GM19438 (cell line): ENCODE results near the gene GNB3.

ENCODE experiments used
- ATAC-seq: cut with Tn5 transposase; IDR thresholded peaks from one replicate; pipeline ENCODE4 v1.9.1; 2021; ENCODE audit warnings: low read depth; ENCODE audit not compliant: unreplicated experiment

Gene GNB3

DNA sequence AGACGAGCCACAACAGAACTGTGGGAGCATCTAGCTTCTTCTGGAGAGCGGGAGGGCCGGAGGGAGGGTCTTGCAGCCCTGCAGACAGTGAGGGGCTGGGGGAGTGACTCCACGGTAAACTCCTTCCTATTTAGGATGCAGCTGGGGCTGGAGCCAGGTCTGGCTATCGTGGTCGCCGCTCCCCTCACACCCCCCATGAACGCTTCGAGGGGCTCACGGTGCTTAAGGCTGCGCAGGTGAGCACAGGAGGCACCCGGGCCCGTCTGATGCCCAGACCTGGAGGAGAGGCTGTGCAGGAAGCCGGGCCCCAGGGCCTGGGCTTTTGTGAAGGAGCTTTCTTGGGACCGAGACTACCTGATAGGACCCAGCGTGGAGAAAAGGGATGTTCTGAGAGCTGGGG lies 3.9 kb upstream of the GNB3 start:
- ATAC-seq = no peak

DNA sequence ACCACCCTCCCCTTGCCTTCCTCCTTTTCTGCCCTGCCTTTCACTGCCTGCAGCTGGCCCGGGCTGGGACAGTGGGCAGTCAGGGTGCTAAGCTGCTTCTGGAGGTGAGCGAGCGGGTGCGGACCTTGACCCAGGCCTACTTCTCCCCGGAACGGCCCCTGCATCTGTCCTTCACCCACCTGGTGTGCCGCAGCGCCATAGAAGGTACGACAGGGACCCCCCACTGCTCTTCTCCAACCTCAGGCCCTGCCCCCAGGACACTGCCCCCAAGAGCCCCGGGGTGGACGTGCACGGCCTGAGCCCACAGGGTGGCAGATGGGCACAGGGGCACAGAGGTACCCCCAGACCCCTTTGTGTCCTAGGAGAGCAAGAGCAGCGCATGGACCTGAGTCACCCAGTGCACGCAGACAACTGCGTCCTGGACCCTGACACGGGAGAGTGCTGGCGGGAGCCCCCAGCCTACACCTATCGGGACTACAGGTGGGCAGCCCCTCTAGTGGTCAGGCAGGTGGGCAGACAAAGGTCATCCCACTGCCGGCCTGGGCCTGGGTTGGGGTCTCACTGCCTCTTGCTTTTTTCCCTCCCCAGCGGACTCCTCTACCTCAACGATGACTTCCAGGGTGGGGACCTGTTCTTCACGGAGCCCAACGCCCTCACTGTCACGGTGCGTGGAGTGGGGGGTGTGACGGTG lies 3.2 kb upstream of the GNB3 start:
- no peak for ATAC-seq

DNA sequence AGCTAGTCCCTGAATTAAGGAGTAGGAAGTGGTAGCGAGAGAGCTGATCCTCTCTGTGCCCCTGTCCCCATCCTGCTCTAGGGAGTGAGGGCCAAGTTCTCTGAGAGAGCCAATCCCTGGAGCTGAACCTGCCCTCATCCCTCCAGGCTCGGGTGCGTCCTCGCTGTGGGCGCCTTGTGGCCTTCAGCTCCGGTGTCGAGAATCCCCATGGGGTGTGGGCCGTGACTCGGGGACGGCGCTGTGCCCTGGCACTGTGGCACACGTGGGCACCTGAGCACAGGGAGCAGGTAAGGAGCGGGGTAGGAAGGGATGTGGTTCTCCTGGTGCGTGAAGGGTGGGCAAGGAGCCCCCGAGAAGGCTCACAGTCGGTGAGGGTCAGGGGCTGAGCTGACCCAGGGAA lies 1.9 kb upstream of the GNB3 start:
- ATAC-seq = no peak

DNA sequence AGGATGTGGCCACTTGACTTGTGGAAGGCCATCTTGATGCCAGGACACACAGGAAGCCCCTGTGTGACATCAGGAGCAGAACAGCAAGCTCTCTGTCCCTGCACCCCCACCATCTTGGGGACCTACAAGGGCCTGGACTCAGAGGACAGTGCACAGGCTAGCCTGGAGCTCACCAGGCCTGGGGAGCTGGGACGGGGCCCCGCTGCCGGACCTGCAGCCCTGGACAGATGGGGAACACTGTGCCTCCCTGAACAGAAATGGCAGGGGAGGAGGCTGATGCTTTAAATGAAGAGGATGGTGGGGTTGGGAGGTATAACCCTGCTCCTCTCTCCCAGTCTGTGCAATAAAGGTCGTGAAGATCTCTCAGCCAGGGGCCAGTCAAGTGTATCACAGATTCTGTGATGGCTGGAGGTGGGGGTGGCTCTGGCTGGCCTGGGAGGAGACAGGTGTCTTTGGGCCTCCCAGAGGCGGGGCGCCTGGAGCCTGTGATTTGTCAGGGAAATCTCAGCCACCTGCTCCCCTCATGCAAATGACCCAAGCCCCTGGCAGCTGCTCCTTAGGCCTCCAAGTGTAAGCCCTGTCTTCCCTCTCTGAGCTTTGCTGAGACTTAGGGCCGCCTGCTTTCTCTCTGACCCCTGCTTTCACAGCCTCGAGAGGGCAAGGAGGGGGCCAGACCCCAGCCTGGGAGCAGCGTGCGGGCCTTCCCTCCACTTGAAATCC lies 1.1 kb upstream of the GNB3 start:
- peak; percentile 70 for ATAC-seq

DNA sequence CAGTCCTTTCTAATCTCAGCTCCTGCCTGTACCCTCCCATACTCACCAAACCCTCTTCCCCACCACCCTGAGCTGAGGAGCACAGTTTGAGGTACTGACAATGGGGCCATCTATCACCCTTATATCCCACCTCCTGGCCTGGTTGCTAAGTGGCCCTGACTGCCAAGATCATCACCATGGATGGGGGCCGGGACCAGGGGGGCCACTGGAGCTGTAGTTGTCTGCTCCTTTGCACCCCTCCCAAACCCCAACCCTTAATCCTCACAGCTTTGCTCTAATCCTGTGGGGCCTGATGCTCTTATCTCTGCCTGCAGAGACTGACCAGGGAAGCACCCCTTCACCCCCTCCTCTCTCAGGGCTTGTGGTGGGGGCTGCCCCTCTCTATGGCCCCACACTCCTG lies 395 bp upstream of the GNB3 start:
- no peak for ATAC-seq

DNA sequence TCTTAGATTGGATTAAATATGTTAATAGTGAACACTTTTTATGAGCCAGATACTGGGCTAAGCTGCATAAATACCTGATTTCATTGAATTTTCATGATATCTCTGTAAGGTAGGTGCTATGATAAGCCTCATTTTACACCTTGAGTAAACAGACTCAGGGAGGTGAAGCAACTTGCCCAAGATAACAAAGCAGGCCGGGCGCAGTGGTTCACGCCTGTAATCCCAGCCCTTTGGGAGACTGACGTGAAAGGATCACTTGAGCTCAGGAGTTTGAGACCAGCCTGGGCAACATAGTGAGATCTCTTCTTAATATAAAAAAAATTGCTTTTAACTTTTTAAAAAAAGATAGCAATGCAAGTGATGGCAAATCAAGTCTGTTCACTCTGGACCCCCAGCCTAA lies 1.4 kb downstream of the GNB3 start:
- no peak for ATAC-seq

DNA sequence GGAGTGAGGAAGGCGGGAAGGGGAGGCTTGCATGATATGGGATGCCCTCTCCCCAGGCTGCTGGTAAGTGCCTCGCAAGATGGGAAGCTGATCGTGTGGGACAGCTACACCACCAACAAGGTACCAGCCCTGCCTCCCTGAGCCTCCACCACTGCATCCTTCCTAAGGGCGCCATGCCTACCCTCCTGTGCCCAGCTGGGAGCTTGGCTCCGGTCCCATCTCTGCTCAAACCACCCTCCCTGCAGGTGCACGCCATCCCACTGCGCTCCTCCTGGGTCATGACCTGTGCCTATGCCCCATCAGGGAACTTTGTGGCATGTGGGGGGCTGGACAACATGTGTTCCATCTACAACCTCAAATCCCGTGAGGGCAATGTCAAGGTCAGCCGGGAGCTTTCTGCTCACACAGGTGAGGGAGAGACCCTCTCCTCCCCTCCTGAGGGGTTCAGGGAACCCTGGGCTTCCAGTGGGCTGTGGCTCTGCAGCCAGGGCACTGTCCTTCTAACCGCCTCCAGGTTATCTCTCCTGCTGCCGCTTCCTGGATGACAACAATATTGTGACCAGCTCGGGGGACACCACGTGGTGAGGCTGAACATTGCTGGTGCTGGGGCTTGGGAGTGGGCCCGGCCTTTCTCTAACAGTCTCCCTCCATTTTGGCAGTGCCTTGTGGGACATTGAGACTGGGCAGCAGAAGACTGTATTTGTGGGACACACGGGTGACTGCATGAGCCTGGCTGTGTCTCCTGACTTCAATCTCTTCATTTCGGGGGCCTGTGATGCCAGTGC lies 2.6 kb downstream of the GNB3 start:
- ATAC-seq = no peak

DNA sequence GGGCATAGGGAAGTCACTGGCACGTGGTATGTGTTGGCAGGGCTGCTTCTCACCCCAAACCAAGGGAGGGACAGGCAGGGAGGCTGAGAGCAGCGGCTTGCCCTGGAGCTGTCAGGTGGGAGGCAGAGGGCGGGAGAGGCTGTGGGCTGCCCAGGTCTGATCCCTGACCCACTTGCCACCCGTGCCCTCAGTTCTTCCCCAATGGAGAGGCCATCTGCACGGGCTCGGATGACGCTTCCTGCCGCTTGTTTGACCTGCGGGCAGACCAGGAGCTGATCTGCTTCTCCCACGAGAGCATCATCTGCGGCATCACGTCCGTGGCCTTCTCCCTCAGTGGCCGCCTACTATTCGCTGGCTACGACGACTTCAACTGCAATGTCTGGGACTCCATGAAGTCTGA lies 4.7 kb downstream of the GNB3 start:
- no peak for ATAC-seq

DNA sequence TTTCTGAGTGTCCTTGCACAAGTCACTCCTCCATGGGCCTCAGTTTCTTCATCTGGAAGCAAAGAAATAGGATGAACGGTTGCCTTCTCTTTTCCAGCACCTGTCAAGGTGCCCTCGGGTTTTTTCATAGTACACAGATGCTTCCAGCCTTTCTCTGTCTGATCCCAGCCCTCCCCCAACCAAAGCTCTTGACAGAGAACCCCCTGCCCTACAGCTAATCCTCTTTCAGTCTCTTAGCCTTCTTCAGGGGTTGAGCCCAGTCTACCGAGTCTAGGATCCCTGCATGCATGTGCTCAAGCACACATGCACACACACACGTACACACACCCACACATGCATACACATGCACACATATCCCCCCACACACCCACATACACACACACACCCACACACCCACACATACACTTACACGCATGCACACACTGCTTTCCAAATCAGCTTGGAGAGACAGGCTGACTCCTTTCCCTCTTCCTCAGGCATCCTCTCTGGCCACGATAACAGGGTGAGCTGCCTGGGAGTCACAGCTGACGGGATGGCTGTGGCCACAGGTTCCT lies 5.7 kb downstream of the GNB3 start:
- no peak for ATAC-seq

DNA sequence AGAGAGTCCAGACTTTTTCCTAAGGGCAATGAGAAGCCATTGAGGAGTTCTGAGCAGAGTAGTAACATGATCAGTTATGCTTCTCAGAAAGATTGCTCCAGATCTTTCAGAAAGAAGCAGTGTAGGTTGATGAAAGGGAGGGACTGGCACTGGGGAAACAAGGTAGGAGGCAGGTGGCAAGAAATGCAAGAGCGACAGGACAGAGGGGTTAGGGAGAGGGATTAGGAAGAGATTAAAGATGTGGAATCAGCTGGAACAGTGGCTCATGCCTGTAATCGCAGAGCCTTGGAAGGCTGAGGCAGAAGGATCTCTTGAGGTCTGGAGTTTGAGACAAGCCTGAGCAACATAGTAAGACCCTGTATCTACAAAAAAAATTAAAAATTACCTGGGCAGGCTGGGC lies 7.0 kb downstream of the GNB3 start:
- ATAC-seq = no peak

DNA sequence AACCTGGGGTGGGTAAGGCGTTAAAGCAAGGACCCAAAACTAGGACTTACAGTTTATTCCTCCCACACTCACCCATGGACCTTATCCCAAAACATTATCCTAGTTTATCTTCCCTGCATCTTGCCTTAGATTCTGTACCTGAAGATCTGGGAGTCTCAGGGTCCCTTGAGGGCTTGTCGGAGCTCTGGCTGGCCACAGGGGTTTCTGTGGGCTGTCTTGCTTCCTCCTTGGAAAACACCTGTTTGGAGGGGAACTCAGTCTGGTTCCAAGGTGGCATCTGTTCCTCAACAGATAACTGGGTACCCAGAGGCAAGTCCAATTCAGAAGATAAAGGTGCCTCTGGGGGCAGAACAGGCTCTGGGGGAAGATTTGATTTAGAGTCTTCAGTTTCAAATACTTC lies 8.7 kb downstream of the GNB3 start:
- no peak for ATAC-seq

DNA sequence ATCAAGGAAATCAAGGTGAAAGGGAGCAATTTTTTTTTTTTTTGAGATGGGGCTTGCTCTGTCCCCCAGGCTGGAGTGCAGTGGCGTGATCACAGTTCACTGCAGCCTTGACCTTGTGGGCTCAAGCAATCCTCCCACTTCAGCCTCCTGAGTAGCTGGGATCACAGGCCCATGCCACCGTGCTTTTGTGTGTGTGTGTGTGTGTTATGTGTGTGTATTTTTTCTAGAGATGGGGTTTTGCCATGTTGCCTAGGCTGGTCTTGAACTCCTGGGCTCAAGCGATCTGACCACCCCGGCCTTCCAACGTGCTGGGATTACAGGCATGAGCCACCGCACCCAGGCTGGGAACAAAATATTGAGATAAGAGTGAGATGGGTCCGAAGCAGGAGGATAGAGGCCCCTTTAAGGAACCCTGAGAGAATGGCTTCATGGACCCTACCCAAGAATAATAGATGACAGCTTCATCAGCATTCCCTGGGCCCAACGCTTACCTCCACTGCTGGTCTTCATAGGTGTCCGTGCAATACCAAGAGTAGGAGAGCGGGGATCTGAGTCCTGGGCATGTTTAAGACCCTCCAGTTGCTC lies 9.3 kb downstream of the GNB3 start:
- no peak for ATAC-seq

DNA sequence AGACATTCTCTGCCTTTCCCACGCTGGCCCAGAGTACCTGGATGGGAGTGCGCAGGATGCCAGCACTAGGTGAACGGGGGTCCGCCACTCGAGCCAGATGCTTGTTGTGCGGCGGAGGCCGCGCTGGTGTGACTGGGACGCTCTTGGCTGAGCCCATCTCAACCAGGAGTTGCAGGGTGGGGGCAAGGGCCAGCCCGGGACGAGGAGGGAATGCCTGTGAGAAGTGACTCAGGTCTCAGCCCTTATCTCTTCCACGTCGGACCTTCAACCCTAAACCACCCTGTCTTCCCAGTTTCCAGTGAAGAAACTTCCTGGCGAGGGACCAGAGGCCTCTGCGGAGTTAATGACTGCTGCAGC lies 10.0 kb downstream of the GNB3 start:
- ATAC-seq = no peak

DNA sequence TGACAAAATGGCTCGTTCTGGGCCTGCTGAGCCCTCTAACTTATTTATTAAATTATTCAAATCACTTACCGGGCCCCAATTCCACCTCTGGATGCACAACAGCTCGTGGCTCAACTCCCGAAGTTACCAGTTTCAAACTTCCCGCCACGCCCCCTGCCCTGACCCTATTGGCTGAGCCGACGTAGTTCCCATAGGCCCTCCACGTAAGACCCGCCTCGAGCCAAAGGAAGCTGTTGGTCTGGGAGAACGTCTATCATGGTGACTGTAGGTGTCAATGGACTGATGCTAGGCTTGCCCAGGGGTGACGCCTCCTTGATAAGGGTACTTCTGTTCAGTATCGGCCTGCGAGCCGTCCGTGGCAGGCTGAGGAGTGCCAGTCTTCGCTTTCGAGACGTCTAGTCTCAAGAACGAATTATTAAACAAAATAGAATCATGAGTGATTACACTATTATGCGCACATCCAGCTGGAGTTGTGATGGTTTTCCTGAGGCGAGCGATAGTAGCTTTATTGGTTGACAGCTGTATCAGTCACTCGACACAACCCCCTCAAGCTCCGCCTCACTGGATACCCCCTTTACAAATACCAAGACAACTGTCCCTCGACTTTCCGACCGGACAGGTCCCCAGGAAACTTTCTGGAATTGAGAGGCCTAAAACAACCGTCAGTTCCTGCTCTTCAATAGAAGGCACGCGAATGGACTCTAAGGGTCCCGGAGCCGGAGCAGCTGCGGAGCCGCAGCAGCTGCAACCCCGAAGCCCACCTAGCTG lies 10.6 kb downstream of the GNB3 start, which contains the start of gene CDCA3:
Gene CDCA3 (minus strand): TSS at position 134 of the 768 bp plus-strand sequence. CDS start 334 bp downstream, outside the sequence.
- ATAC-seq = peak; percentile 53

DNA sequence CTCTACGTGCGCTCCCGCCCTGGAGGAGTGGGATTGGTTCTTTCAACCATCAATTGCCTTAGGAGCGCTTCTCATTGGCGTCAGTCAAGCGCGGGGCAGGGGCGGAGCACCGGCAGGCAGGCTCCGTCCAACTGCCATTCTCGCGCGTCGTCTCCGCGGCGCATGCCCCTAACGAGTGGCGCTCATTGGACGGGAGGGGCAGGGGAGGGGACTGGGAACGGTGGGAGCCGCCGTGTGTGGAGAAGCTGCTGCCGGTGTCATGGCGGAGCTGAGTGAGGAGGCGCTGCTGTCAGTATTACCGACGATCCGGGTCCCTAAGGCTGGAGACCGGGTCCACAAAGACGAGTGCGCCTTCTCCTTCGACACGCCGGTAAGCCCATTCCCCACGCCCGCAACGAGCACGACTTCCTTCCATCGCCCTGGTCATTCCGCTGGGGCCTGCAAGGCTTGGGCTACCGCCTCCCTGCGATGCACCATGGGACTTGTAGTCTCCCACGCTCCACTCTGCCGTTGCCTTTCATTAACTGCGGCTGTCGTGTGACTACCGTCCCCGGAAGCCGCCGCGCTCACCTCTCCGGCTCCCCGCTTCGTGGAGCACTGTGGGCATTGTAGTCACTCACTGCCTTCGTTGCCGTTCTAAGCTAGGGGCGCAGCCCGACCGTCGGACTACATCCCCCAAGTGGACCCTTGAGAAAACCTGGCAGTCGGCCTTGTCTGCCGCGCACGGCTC lies 11.4 kb downstream of the GNB3 start, which contains the start of gene USP5:
Gene USP5 (plus strand): TSS at position 230 of the 730 bp plus-strand sequence. CDS start 30 bp downstream, at position 260.
- peak; percentile 71 for ATAC-seq

DNA sequence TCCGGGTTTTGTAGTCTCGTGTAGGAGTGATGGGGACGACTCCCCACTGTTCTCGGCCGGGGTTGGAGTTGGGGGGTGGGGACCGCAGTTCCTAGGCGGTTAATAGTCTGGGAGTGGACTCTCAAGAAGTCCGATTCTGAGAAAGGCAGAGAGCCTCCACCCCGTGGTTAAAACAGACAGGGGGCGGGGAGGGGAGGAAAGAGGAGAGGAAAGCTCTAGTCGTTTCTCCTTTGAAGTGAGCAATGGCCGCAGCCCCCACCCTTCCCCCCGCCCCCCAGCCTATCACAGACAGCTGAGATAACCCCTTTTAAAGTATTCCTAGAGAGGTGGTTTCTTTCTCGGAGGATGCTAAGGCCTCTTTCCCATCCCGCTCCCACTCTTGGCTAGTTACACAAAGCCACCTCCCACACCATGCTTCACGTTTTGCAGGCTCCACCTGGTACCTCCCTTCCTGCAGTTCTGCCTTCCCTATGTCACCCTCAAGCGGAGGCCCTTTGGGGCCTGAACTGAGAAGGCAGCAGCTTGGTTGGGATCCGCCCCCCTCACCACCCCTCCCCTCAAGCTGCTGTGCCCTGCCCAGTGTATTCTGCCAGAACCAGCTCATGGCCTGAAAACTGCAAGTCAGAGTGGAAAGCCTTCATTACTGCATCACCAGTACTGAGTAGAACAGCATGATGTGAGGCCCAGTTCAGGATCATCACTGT lies 12.1 kb downstream of the GNB3 start:
- no peak for ATAC-seq

DNA sequence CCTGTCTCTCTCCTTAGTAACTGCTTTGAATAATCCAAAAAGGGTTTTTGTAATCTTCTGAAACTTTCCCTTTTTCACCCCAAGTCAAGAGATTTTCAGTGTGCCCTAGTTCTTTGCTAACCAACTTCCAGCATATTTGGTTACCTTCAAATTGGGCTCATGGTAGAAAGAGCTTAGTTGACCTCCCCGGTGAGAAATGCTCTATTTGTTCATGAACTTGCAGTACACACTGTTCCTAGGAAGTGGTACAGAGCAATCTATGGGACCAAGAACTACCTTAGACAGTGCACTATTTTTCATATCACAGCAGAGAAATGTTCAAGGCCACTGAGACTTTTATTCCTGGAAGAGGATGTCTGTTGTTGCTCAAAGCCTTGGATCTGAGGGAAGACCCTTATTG lies 12.9 kb downstream of the GNB3 start:
- ATAC-seq = no peak

DNA sequence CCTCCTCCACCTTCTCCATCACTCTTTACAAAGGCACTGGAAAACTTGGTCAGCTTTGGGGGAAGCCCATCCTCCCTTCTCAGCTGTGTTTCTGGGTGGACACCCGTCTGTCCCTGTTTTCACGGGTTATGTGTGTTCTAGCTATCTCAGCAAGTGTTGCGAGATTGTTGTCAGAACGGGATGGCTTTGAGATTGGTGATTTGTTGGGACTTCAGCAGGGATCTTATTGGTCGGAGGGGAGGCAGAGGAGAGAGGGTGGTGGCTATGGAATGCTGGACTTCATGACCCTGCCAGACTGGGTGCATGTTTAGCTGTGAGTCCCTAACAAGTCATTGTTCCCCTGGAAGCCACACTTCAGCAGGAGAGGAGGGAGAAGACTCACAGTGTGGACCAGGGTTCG lies 13.3 kb downstream of the GNB3 start:
- ATAC-seq = no peak

DNA sequence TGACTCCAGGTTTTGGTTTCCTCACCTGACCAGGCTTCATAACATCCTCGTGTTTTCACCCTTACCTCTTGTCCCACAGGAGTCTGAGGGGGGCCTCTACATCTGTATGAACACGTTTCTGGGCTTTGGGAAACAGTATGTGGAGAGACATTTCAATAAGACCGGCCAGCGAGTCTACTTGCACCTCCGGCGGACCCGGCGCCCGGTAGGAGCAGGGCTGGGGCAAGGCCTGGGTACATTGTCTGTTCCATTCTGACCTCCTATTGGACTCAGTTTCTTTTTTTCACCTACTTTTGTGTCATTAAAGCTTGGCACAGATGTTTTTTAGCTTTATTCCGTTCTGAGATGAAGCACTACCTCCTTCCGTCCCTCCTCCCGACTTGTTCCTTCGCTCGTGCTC lies 14.6 kb downstream of the GNB3 start:
- ATAC-seq = no peak
